ENCODE data around the gene SLC15A4.

The SLC15A4 gene

GRCh38 chr12:128819293-128820144, 4.2 kb downstream of the SLC15A4 start:
- no peak overlapping the region for H3K4me3 ChIP-seq (ENCODE audit: low read depth, low read length)
- ChIA-PET CTCF (interaction anchor here (1.6 kb wide), 1 partner anchor 37 kb away, joined by 7 read pairs; no protein-coding TSS in a partner anchor), POLR2A (no interaction called here)
- DNase-seq (ENCODE audit: low read depth, low spot score) = no peak
- no peak for TF ChIP-seq CTCF (IDR thresholded peaks at IDR 0.05; ENCODE audit: insufficient read depth, low read length, missing control alignments)

GRCh38 chr12:128818065-128819022, 5.4 kb downstream of the SLC15A4 start:
- no peak for DNase-seq (ENCODE audit: low read depth, low spot score)
- TF ChIP-seq CTCF (IDR thresholded peaks at IDR 0.05; ENCODE audit: insufficient read depth, low read length, missing control alignments) = no peak
- POLR2A ChIA-PET = no interaction called here
- CTCF ChIA-PET = interaction anchor here (1.6 kb wide), 1 partner anchor 36 kb away, joined by 7 read pairs; no protein-coding TSS in a partner anchor
- no peak overlapping the region for H3K4me3 ChIP-seq (ENCODE audit: low read depth, low read length)

- DNase-seq (ENCODE audit: low read depth, low spot score) = no peak
- POLR2A ChIA-PET = no interaction called here
Observed at GRCh38 chr12:128817111-128818015, 6.4 kb downstream of the SLC15A4 start.

GRCh38 chr12:128816643-128816920, 7.2 kb downstream of the SLC15A4 start:
- no peak for DNase-seq (ENCODE audit: low read depth, low spot score)
- H3K4me3 ChIP-seq (ENCODE audit: low read depth, low read length) = no peak overlapping the region
- TF ChIP-seq CTCF (IDR thresholded peaks at IDR 0.05; ENCODE audit: insufficient read depth, low read length, missing control alignments) = no peak
- CTCF ChIA-PET = no interaction called here
- POLR2A ChIA-PET = no interaction called here

More at GRCh38 chr12:128817111-128818015, 6.4 kb downstream of the SLC15A4 start:
- H3K4me3 ChIP-seq (ENCODE audit: low read depth, low read length) = no peak overlapping the region
- TF ChIP-seq CTCF (IDR thresholded peaks at IDR 0.05; ENCODE audit: insufficient read depth, low read length, missing control alignments) = no peak
- CTCF ChIA-PET = no interaction called here

GRCh38 chr12:128815779-128816642, 7.7 kb downstream of the SLC15A4 start:
- H3K4me3 ChIP-seq (ENCODE audit: low read depth, low read length) = no peak overlapping the region
- ChIA-PET POLR2A (interaction anchor here (1.0 kb wide), 1 partner anchor 7 kb away, joined by 3 read pairs; the partner anchor contains the start of gene SLC15A4), CTCF (no interaction called here)
- no peak for TF ChIP-seq CTCF (IDR thresholded peaks at IDR 0.05; ENCODE audit: insufficient read depth, low read length, missing control alignments)
- DNase-seq (ENCODE audit: low read depth, low spot score) = no peak
